WTC11 (cell line): ENCODE results near the gene EHD4.

Source experiments
- CTCF ChIP-seq: fragments of 200-600 bp; IDR thresholded peaks from 2 replicates; pipeline ENCODE4 v1.8.0; 2022; ENCODE audit warnings: antibody characterized with exemption
- ELF4 ChIP-seq: sonication (generic); formaldehyde crosslinking; IDR thresholded peaks from 2 replicates; pipeline ENCODE4 v1.8.1; 2022; ENCODE audit warnings: low read depth, mild to moderate bottlenecking, moderate library complexity, missing genetic modification reagents
- ESRRA ChIP-seq: sonication (generic); formaldehyde crosslinking; IDR thresholded peaks from 2 replicates; pipeline ENCODE4 v1.8.1; 2022; ENCODE audit warnings: mild to moderate bottlenecking, missing genetic modification reagents, borderline replicate concordance
- NR3C1 ChIP-seq: sonication (generic); formaldehyde crosslinking; conservative IDR thresholded peaks from 2 replicates; pipeline ENCODE4 v1.8.1; 2023; ENCODE audit warnings: low read depth, mild to moderate bottlenecking, missing genetic modification reagents
- ZBTB21 ChIP-seq: sonication (generic); formaldehyde crosslinking; IDR thresholded peaks from 2 replicates; pipeline ENCODE4 v1.8.1; 2023; ENCODE audit warnings: mild to moderate bottlenecking, missing genetic modification reagents, borderline replicate concordance
- TF ChIP-seq, protein P1 (sequence below): sonication (generic); formaldehyde crosslinking; IDR thresholded peaks from 2 replicates; pipeline ENCODE4 v1.8.1; 2022; ENCODE audit warnings: low read depth, mild to moderate bottlenecking, moderate library complexity, missing genetic modification reagents, borderline replicate concordance
- TF ChIP-seq, protein P2 (sequence below): sonication (generic); formaldehyde crosslinking; IDR thresholded peaks from 2 replicates; pipeline ENCODE4 v1.8.1; 2022; ENCODE audit warnings: mild to moderate bottlenecking, moderate library complexity, missing genetic modification reagents
- TF ChIP-seq, protein P3 (sequence below): sonication (generic); formaldehyde crosslinking; IDR thresholded peaks from 2 replicates; pipeline ENCODE4 v1.8.1; 2022; ENCODE audit warnings: missing genetic modification reagents, borderline replicate concordance

DNA sequence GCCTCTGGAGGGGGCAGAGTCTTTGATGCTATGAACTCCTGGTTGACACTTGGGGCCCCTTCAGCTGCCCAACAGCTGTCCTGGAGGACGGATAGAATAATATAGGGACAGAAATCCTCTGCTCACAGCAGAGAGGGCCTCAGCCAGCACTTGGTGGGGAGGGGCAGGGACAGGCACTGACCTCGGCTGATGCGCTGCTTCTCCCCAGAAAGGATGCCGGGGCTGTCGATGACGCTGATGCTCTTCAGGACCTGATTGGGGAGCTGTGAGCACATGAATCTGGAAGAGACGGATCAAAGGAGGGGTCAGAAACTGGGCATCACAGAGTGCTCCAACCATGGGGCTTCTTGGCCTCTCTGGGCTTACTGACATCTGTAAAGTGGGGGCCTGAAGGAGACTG, 29.5 kb downstream of the EHD4 start:
- TF ChIP-seq ESRRA (CRISPR knock-in tag) (no peak), ELF4 (no peak), NR3C1 (CRISPR knock-in tag) (no peak), CTCF (no peak), ZBTB21 (no peak)
- TF ChIP-seq, protein P1, sequence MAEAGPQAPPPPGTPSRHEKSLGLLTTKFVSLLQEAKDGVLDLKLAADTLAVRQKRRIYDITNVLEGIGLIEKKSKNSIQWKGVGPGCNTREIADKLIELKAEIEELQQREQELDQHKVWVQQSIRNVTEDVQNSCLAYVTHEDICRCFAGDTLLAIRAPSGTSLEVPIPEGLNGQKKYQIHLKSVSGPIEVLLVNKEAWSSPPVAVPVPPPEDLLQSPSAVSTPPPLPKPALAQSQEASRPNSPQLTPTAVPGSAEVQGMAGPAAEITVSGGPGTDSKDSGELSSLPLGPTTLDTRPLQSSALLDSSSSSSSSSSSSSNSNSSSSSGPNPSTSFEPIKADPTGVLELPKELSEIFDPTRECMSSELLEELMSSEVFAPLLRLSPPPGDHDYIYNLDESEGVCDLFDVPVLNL (CRISPR knock-in tag), result no peak
- TF ChIP-seq, protein P2, sequence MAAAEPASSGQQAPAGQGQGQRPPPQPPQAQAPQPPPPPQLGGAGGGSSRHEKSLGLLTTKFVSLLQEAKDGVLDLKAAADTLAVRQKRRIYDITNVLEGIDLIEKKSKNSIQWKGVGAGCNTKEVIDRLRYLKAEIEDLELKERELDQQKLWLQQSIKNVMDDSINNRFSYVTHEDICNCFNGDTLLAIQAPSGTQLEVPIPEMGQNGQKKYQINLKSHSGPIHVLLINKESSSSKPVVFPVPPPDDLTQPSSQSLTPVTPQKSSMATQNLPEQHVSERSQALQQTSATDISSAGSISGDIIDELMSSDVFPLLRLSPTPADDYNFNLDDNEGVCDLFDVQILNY (CRISPR knock-in tag), result no peak
- TF ChIP-seq, protein P3, sequence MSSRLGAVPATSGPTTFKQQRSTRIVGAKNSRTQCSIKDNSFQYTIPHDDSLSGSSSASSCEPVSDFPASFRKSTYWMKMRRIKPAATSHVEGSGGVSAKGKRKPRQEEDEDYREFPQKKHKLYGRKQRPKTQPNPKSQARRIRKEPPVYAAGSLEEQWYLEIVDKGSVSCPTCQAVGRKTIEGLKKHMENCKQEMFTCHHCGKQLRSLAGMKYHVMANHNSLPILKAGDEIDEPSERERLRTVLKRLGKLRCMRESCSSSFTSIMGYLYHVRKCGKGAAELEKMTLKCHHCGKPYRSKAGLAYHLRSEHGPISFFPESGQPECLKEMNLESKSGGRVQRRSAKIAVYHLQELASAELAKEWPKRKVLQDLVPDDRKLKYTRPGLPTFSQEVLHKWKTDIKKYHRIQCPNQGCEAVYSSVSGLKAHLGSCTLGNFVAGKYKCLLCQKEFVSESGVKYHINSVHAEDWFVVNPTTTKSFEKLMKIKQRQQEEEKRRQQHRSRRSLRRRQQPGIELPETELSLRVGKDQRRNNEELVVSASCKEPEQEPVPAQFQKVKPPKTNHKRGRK (CRISPR knock-in tag), result no peak
